RWPE1 (cell line): ENCODE data around the gene BCAS2.

Experiments
- CTCF ChIA-PET: fragments of 350-600 bp; sonication (Branson Sonifier 250); formaldehyde crosslinking; extraction: SDS; loops from one replicate; lab custom pipeline; 2021; lab: Yijun Ruan, JAX
- POLR2A ChIA-PET: fragments of 400-600 bp; formaldehyde crosslinking; extraction: SDS; loops from one replicate; lab custom pipeline; 2020; ENCODE audit warnings: antibody characterized with exemption; ENCODE audit not compliant: low non-redundant PET; lab: Yijun Ruan, JAX
- DNase-seq: peaks from one replicate; pipeline ENCODE4 v3.0.0; 2012; ENCODE audit warnings: low spot score
- H3K27ac ChIP-seq: fragments of 450-650 bp; 2 replicates; pipeline ENCODE4 v1.5.1; 2017
- TF ChIP-seq, protein P1 (sequence below): fragments of 450-650 bp; conservative IDR thresholded peaks from 2 replicates; pipeline ENCODE4 v1.5.1; 2017; ENCODE audit warnings: low read depth, mild to moderate bottlenecking

The BCAS2 gene

DNA sequence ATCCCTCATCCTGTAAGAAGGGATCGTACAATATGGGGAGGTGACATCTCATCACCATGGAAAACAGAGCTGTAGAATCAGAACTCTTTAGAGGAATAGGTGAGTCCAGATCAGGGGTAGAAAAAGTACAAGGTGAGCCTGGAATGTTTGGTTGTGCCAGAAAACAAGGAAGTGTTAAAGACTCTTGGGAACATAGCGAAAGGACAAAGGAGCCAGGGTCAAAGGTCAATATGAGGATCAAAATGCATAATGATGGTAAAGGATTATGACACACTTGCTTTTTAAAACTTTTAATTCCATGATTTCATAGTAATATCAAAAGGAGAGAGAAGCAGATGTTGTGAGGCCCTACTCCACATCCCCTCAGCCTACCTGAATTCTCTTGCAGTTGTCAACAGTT lies 51.2 kb downstream of the BCAS2 start:
- ChIA-PET POLR2A (no interaction called here), CTCF (no interaction called here)
- no peak for DNase-seq
- TF ChIP-seq, protein P1, sequence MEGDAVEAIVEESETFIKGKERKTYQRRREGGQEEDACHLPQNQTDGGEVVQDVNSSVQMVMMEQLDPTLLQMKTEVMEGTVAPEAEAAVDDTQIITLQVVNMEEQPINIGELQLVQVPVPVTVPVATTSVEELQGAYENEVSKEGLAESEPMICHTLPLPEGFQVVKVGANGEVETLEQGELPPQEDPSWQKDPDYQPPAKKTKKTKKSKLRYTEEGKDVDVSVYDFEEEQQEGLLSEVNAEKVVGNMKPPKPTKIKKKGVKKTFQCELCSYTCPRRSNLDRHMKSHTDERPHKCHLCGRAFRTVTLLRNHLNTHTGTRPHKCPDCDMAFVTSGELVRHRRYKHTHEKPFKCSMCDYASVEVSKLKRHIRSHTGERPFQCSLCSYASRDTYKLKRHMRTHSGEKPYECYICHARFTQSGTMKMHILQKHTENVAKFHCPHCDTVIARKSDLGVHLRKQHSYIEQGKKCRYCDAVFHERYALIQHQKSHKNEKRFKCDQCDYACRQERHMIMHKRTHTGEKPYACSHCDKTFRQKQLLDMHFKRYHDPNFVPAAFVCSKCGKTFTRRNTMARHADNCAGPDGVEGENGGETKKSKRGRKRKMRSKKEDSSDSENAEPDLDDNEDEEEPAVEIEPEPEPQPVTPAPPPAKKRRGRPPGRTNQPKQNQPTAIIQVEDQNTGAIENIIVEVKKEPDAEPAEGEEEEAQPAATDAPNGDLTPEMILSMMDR = no peak
- no peak overlapping the region for H3K27ac ChIP-seq

DNA sequence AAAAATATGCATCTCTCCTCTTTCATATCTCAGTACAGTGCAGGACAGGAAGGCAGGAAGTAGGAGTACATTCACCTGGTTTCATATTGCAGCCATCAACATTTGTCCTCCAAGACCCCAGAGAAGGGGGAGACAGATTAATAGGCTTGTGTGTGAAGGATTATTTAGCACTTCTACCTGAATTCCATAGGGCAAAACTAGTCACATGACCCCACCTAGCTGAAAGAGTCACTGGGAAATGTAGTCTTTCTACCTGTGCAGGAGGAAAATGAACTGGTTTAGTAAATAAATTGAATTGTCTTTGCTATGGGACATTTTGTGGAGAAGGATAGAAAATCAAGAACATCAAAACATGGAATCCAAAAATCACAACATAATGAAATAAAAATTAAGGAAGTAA lies 56.5 kb downstream of the BCAS2 start:
- peak; percentile 13 for DNase-seq
- CTCF ChIA-PET = no interaction called here
- TF ChIP-seq, protein P1 = no peak
- POLR2A ChIA-PET = no interaction called here
- H3K27ac ChIP-seq = no peak overlapping the region

DNA sequence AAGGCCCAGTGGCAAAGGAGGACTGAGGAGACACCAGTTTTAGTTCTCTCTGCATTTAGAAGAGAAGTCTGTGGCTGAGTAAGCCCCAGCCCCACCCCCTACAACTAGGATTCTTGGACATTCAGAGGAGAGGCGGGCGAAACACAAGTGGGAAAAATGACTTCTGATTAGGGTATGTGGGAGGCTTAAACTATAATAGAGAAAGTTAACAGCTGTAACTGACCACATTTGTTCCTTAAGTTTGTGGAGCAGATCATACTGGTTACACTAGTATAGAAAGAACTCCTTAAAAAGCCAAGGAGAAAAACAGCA lies 59.2 kb downstream of the BCAS2 start:
- H3K27ac ChIP-seq = no peak overlapping the region
- TF ChIP-seq, protein P1 = no peak
- DNase-seq = no peak
- CTCF ChIA-PET = no interaction called here
- POLR2A ChIA-PET = no interaction called here

DNA sequence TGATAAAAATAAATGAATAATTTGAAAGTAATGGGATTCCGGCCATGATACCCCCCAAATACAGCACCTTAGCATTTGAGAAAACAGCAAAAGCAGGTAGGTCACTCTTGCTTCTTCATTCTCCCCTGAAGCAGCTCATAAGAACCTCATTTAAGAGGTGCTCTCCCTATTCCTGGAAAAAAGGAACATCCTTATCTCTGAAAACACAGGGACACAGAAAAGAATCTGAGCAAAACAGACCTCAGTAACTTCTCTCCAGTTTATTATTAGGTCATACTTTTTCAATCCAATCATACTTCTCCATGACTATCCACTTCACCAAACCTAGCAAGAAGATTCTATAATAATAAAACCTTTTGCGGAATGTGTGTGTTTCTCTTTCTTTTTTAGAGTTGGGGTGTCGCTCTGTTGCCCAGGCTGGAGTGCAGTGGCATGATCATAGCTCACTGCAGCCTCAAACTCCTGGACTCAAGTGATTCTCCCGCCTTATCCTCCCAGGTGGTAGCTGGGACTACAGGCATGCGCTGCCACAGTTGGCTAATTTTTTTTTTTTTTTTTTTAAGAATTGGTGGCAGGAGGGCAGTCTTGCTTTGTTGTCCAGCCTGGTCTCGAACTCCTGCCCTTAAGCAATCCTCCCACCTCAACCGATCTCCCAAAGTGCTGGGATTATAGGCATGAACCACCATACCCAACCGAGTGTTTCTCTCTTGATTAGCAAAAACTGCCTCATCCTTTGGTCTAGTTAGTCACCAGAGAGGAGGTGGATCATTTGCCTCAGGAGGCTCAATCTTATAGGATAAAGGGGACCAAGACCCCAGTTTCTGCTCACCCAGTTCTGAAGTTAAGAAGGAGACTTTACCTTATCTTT lies 59.8 kb downstream of the BCAS2 start:
- DNase-seq = no peak
- POLR2A ChIA-PET = no interaction called here
- CTCF ChIA-PET = no interaction called here
- no peak overlapping the region for H3K27ac ChIP-seq
- TF ChIP-seq, protein P1 = no peak
